SK-N-SH treated with all-trans-retinoic acid at 6 μM for 48 hours (cell line): ENCODE data around the gene SOHLH2.

ENCODE experiments used
- ATAC-seq: fragments of 200-7000 bp; cut with Tn5 transposase; 3 replicates; pipeline ENCODE4 v1.9.1; 2020; ENCODE audit warnings: mild to moderate bottlenecking, moderate library complexity
- ARNTL ChIP-seq: fragments of 450-650 bp; formaldehyde crosslinking; IDR thresholded peaks from 2 replicates; pipeline ENCODE4 v1.5.0; 2020; ENCODE audit warnings: low read depth, mild to moderate bottlenecking, moderate library complexity, borderline replicate concordance
- CREB5 ChIP-seq: fragments of 250-450 bp; sonication (Bioruptor Pico); IDR thresholded peaks from 2 replicates; pipeline ENCODE4 v1.5.1; 2020; ENCODE audit warnings: low read depth, mild to moderate bottlenecking, moderate library complexity
- CSDC2 ChIP-seq: fragments of 250-450 bp; sonication (Bioruptor Pico); IDR thresholded peaks from 2 replicates; pipeline ENCODE4 v1.5.0; 2020; ENCODE audit warnings: mild to moderate bottlenecking, moderate library complexity
- CSRNP3 ChIP-seq: fragments of 250-450 bp; sonication (Bioruptor Pico); IDR thresholded peaks from 2 replicates; pipeline ENCODE4 v1.5.1; 2021; ENCODE audit warnings: mild to moderate bottlenecking, moderate library complexity
- ESRRG ChIP-seq: fragments of 250-450 bp; sonication (Bioruptor Pico); IDR thresholded peaks from 2 replicates; pipeline ENCODE4 v1.6.1; 2021; ENCODE audit warnings: mild to moderate bottlenecking
- GLIS3 ChIP-seq: fragments of 250-450 bp; sonication (Bioruptor Pico); IDR thresholded peaks from 2 replicates; pipeline ENCODE4 v1.5.0; 2020; ENCODE audit warnings: mild to moderate bottlenecking, moderate library complexity
- ISL1 ChIP-seq: fragments of 250-450 bp; sonication (Bioruptor Pico); IDR thresholded peaks from 2 replicates; pipeline ENCODE4 v2.1.2; 2022; ENCODE audit warnings: mild to moderate bottlenecking, moderate library complexity
- OSR1 ChIP-seq: fragments of 250-450 bp; sonication (Bioruptor Pico); IDR thresholded peaks from 2 replicates; pipeline ENCODE4 v1.8.0; 2022; ENCODE audit warnings: moderate library complexity, mild to moderate bottlenecking, inconsistent platforms
- PATZ1 ChIP-seq: fragments of 250-450 bp; sonication (Bioruptor Pico); IDR thresholded peaks from 2 replicates; pipeline ENCODE4 v1.8.0; 2020; ENCODE audit warnings: mild to moderate bottlenecking, moderate library complexity, borderline replicate concordance
- POU6F1 ChIP-seq: fragments of 250-450 bp; sonication (Bioruptor Pico); IDR thresholded peaks from 2 replicates; pipeline ENCODE4 v1.8.0; 2021; ENCODE audit warnings: low read depth, mild to moderate bottlenecking, moderate library complexity, borderline replicate concordance
- PPARA ChIP-seq: fragments of 250-450 bp; sonication (Bioruptor Pico); IDR thresholded peaks from 2 replicates; pipeline ENCODE4 v1.5.0; 2020; ENCODE audit warnings: mild to moderate bottlenecking, borderline replicate concordance
- RARB ChIP-seq: fragments of 250-450 bp; sonication (Bioruptor Pico); IDR thresholded peaks from 2 replicates; pipeline ENCODE4 v1.8.0; 2021; ENCODE audit warnings: mild to moderate bottlenecking, moderate library complexity
- SNAI2 ChIP-seq: fragments of 250-450 bp; sonication (Bioruptor Pico); IDR thresholded peaks from 2 replicates; pipeline ENCODE4 v1.5.0; 2020; ENCODE audit warnings: mild to moderate bottlenecking, moderate library complexity
- TOX ChIP-seq: fragments of 250-450 bp; sonication (Bioruptor Pico); IDR thresholded peaks from 2 replicates; pipeline ENCODE4 v1.8.0; 2021; ENCODE audit warnings: mild to moderate bottlenecking, moderate library complexity, borderline replicate concordance
- TSHZ2 ChIP-seq: fragments of 250-450 bp; sonication (Bioruptor Pico); IDR thresholded peaks from 2 replicates; pipeline ENCODE4 v1.5.0; 2020; ENCODE audit warnings: mild to moderate bottlenecking, moderate library complexity
- ZC3H10 ChIP-seq: fragments of 250-450 bp; sonication (Bioruptor Pico); IDR thresholded peaks from 2 replicates; pipeline ENCODE4 v1.5.1; 2021; ENCODE audit warnings: mild to moderate bottlenecking, moderate library complexity
- ZFP3 ChIP-seq: fragments of 250-450 bp; sonication (Bioruptor Pico); IDR thresholded peaks from 2 replicates; pipeline ENCODE4 v1.5.0; 2020; ENCODE audit warnings: mild to moderate bottlenecking, moderate library complexity
- ZNF565 ChIP-seq: fragments of 450-650 bp; formaldehyde crosslinking; conservative IDR thresholded peaks from 2 replicates; pipeline ENCODE4 v1.5.0; 2020; ENCODE audit warnings: low read depth, mild to moderate bottlenecking, moderate library complexity
- ZNF8 ChIP-seq: fragments of 450-650 bp; formaldehyde crosslinking; IDR thresholded peaks from 2 replicates; pipeline ENCODE4 v1.5.0; 2020; ENCODE audit warnings: mild to moderate bottlenecking, moderate library complexity

SOHLH2 gene

GRCh38 chr13:36214163-36214921, at the start of gene SOHLH2:
SOHLH2 (minus strand) TSS chr13:36214556; CDS start chr13:36214526, 30 bp downstream.
- no peak for ATAC-seq
- TF ChIP-seq OSR1 (CRISPR knock-in tag): no peak
- TF ChIP-seq ARNTL (CRISPR knock-in tag): no peak
- no peak for TF ChIP-seq TSHZ2
- TF ChIP-seq PATZ1 (CRISPR knock-in tag): no peak

- ATAC-seq: no peak
- TF ChIP-seq PATZ1 (CRISPR knock-in tag) (no peak), POU6F1 (CRISPR knock-in tag) (no peak), CSDC2 (CRISPR knock-in tag) (no peak), ZFP3 (CRISPR knock-in tag) (no peak), CREB5 (CRISPR knock-in tag) (no peak), OSR1 (CRISPR knock-in tag) (no peak), RARB (CRISPR knock-in tag) (no peak), CSRNP3 (CRISPR knock-in tag) (no peak), ZNF565 (CRISPR knock-in tag) (no peak), PPARA (CRISPR knock-in tag) (no peak), ARNTL (CRISPR knock-in tag) (no peak), ZNF8 (no peak), TOX (no peak), ESRRG (CRISPR knock-in tag) (no peak), GLIS3 (CRISPR knock-in tag) (no peak), ZC3H10 (CRISPR knock-in tag) (no peak), SNAI2 (CRISPR knock-in tag) (no peak), ISL1 (CRISPR knock-in tag) (no peak), TSHZ2 (no peak)
Observed at GRCh38 chr13:36261976-36262375, 47.6 kb upstream of the SOHLH2 start.
